ENCODE data around the gene UBR4. TPM values are rescaled to one million over a fixed set of nuclear protein-coding genes. Genes with fewer than 3 reads are reported as not detected.

The UBR4 gene
- total and polyA plus RNA-seq, 12 donors, result 82.3 to 278 (median 119) TPM

- 81 to 89% (median 86%) methylated on average over 7 to 23 of the region's 23 CpGs for WGBS, 4 donors
- intact Hi-C loops (cut with DNase I), result loop anchor here in 1 of 2 donors (10.0 kb wide), 1 partner anchor 159 kb away; no protein-coding TSS in a partner anchor
Measured at GRCh38 chr1:19073311-19074186, 136.5 kb downstream of the UBR4 start.

GRCh38 chr1:19072285-19072981, 137.6 kb downstream of the UBR4 start:
- no peak overlapping the region for H3K4me3 ChIP-seq
- no peaks in the 10 kb centered on the region for H3K9me3 ChIP-seq (replicated peaks in 1 of 3)
- DNase-seq, result no peak
- peaks cover 0 to 51% of the 10 kb centered on the region in 2 donors for H3K36me3 ChIP-seq (replicated peaks in 1 of 2)
- 74 to 85% (median 84%) methylated on average over 4 to 12 of the region's 12 CpGs for WGBS, 4 donors
- H3K4me1 ChIP-seq (replicated peaks in 1 of 2), result peaks cover 0 to 5% of the 10 kb centered on the region in 2 donors
- intact Hi-C loops (cut with DNase I), result loop anchor here in 1 of 2 donors (10.0 kb wide), 1 partner anchor 158 kb away; no protein-coding TSS in a partner anchor
- H3K27me3 ChIP-seq, result no peaks in the 10 kb centered on the region
- no peak overlapping the region for H3K27ac ChIP-seq
- no peak for TF ChIP-seq CTCF (IDR thresholded peaks at IDR 0.05)
- TF ChIP-seq POLR2A (IDR thresholded peaks at IDR 0.05), result no peak

More at GRCh38 chr1:19073311-19074186, 136.5 kb downstream of the UBR4 start:
- H3K4me1 ChIP-seq (replicated peaks in 1 of 2), result no peaks in the 10 kb centered on the region
- peaks cover 0 to 56% of the 10 kb centered on the region in 2 donors for H3K36me3 ChIP-seq (replicated peaks in 1 of 2)
- no peak for TF ChIP-seq POLR2A (IDR thresholded peaks at IDR 0.05)
- no peak for TF ChIP-seq CTCF (IDR thresholded peaks at IDR 0.05)
- H3K27ac ChIP-seq, result no peak overlapping the region
- H3K9me3 ChIP-seq (replicated peaks in 1 of 3), result no peaks in the 10 kb centered on the region
- no peak overlapping the region for H3K4me3 ChIP-seq
- no peak for DNase-seq
- H3K27me3 ChIP-seq, result no peaks in the 10 kb centered on the region

GRCh38 chr1:19071674-19072281, 138.3 kb downstream of the UBR4 start:
- Histone ChIP-seq H3K4me3 (no peak overlapping the region), H3K27me3 (no peaks in the 10 kb centered on the region), H3K27ac (no peak overlapping the region), H3K36me3 (replicated peaks in 1 of 2) (peaks cover 0 to 44% of the 10 kb centered on the region in 2 donors), H3K4me1 (replicated peaks in 1 of 2) (peaks cover 0 to 5% of the 10 kb centered on the region in 2 donors), H3K9me3 (replicated peaks in 1 of 3) (no peaks in the 10 kb centered on the region)
- DNase-seq, result no peak
- WGBS, 4 donors, result 73 to 82% (median 78%) methylated on average over 7 to 15 of the region's 15 CpGs
- no peak for TF ChIP-seq POLR2A (IDR thresholded peaks at IDR 0.05)
- no peak for TF ChIP-seq CTCF (IDR thresholded peaks at IDR 0.05)
- intact Hi-C loops (cut with DNase I), result loop anchor here in 1 of 2 donors (10.0 kb wide), 1 partner anchor 157 kb away; no protein-coding TSS in a partner anchor
